Measurements from ENCODE around the gene ASCL3.
"Not testable (repeated sequence)": the region's sequence is repeated elsewhere in the genome, so short reads cannot be mapped to it uniquely, and the experiment has no call there.

ASCL3 gene, protein sequence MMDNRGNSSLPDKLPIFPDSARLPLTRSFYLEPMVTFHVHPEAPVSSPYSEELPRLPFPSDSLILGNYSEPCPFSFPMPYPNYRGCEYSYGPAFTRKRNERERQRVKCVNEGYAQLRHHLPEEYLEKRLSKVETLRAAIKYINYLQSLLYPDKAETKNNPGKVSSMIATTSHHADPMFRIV

DNA sequence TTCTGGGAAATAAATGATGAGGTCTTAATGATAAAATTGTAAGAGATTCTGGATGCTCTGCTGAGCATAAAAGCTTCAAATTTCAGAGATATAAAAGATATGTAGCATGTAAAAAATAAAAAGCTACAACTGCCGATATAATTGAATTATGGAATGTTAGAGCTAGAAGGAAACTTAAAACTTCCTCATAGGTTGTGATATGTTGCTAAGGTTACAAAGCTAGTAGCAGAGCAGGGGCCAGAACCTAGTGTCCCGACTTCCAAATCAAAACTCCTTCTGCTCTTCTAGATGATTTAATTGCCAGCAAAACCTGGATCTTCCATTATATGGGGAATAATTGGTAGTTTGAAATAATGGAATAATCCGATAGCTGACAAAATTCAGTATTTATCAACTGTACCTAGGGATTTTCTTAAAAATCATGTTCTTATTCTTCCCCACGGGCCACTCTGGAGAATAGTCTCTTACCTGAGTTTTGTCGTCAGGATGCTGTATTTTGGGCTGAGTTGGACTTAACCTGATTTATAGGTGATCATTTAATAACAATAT is at the start of gene ASCL3:
Gene ASCL3, minus strand, starts transcription at position 499 of the 549 bp plus-strand sequence. CDS start 4,855 bp downstream, outside the sequence.
- DNase-seq, result no peak

DNA sequence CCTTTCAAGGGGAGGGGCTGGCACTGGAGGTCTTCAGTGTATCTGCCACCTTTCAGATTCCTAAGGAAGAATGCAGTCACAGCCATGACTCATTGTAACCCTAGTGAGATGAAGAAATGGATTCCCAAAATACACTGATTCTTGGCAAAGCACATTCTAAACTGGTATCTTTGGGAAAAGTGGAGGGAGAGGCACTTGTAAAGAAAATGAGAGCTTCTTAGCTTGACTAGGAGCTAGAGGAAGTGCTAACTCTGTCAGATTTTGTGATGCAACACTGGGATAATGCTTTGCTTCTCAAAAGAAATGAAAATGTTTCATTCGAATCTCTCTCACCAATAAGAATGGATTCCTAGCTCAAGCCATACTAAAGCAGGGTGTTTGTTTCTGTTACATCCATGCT is 46.6 kb upstream of the ASCL3 start:
- no peak for DNase-seq

DNA sequence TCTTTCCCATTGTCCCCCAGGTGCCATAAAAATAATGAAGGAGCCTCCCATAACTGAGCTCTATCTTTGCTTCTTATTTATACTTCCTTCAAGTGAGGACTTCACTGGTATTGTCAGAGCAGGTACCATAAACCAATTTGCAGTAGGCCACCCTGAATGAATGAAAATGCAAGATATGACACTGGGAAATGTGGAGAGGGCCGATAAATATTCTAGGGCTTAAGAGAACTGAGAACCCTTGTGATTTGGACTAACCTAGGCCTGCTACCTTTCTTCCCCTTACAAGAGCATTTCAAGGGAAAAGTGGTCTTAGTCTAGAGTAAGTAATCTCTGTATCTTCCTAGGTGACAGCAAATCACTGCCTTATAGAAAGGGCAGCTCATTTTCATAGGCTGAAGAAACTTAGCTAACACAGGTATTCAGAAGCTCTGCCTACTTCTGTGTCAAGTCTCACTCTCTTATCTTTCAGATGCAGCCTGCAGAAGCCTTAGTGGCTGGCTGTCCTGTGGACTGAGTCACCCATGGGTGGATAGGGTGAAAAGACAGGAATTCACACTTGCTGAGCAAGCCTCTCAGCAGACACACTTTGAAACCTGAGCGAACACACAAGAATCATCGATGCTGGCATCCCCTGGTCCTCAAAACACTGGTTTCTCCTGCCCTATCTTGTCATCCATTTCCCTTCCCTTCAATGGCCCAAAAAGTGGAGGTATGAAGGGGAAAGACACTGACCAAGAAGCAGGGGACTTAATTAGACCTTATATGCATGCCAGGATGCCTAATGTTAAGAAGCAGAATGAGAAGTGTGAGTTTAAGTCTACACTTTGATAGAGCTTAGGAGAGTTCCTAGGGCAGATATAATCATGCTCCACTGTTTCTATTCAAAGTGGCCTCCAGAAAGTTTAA is 45.8 kb upstream of the ASCL3 start:
- no peak for DNase-seq

DNA sequence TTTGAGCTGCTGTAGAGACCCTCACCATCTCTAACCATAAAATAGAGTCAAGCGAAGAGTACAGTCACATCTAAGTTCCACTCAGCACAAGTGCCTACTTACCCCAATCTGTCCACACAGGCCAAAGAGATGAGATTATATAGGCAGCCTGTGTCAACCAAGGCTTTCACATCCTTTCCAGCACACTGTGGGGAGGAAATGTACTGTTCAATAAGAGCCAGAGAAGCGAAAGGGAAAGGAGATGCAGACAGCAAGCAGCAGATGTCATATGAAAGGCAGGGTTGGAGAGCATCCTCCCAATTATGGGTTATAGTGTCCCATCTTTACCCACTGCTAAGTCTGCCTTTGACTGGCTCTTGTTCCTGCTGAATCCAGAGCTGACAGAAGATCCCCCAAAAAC is 44.6 kb upstream of the ASCL3 start:
- no peak for DNase-seq

DNA sequence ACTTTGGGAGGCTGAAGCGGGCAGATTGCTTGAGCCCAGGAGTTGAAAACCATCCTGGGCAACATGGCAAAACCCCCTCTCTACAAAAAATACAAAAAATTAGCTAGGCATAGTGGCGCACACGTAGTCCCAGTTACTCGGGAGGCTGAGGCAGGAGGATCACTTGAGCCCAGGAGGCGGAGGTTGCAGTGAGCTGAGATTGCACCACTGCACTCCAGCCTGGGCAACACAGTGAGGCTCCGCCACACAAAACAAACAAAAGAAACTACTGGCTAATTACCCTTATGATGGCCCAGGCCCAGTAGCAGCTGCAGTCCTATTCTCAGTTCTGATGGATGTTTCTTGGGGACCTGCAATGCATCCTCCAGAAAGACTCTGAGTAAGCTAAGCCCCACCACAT is 44.0 kb upstream of the ASCL3 start:
- DNase-seq, result not testable (repeated sequence)

DNA sequence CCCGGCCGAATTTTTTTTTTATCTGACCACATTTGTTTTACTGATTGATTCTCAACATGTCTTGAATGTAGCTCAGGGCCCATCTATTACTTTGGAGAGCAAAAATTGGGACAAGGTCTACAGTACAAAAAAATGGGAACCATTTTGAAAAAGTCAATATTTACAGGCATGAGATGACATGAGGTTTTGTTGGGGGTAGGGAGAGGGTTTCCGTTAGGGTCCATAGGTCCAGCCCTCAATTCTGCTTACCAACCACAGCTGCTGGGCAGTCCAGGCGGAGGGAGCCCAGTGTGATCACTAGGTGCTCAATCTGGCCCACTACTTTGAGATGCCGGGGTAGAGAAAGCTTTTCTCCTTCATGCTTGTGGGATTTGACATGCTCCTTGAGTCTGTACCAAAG is 42.6 kb upstream of the ASCL3 start:
- no peak for DNase-seq

DNA sequence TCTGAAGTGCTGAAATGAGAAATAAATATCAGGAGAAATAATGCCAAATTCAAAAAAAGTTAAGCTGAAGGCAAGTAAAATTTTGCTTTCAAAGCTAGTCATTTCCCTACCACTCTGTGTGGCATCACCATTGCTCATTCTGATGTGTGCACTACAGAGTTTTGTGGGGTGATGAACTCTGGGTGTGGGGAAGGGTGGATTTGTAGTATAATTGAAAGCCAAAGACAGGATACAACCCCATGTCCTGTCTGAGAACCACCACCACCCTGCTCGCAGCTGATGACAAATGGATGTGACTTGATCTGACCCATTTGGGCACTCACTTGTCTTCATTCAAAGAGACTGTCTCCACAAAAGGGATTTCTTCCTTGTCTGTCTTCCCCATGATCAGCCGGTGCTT is 40.7 kb upstream of the ASCL3 start:
- DNase-seq, result no peak

DNA sequence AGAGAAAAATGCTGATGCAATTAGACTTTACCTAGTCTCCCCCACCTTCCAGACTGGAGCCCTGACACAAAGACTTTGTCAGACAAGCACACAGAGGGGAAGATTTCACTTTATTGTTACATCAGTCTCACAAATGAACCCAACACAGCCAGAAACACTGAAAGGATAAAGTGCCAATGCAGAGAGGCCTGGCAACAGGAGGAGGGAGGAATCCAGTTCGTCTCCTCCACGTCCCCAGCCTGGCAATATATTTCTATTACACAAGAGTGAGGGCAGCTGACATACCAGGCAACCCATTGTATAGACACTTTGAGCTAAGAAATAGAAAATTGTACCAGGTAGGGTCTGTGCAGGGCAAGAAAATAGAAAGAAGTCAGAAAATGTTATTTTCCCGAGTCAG is 37.7 kb upstream of the ASCL3 start:
- DNase-seq, result no peak

DNA sequence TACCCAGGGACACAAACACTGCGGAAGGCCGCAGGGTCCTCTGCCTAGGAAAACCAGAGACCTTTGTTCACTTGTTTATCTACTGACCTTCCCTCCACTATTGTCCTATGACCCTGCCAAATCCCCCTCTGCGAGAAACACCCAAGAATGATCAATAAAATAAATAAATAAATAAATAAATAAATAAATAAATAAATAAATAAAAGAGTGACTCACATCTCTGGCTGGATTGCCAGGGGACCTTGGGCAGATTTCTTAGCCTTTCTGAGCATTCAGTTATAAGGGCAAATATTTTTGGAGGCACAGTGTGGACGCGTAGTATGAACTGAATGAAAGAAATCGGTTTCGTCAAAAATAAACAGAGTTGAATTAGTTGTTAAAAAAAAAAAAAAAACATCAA is 36.5 kb upstream of the ASCL3 start:
- DNase-seq, result not testable (repeated sequence)

DNA sequence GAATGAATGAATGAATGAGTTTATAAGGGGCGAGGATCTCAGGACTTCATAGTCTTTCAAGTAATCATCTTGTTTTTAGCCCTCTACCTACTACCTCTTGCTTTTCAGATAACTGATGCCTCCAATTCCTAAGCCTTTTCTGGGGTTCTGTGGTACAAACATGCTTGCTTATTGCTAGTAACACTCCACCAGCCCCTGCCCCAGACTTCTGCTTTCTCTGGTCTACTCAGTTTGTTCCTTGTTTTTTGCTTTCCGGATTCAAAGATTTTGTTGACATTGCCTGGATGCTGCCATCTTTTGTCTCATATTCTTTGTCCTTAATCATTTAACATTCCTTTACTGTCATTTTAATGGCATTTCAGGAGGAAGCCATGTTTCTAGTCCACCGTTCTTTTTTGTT is 30.3 kb upstream of the ASCL3 start:
- no peak for DNase-seq

DNA sequence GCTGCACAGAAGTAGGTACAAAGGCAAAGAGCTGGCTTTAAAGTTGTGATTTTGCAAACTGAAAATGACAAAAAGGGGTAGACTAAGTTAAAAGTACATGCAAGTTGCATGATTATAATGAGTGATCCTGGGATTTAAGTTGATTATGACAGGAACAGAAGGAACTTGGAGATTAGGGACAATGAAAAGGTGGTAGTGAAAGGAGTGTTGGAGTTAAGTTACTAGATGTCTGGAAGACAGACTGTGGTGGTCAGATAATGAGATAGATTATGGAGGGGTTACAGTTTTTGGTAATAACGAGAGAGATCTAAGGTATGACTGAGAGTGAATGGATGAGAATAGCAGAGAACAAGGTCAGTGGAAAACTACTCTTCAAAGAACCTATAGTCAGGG is 29.1 kb upstream of the ASCL3 start:
- DNase-seq, result no peak

DNA sequence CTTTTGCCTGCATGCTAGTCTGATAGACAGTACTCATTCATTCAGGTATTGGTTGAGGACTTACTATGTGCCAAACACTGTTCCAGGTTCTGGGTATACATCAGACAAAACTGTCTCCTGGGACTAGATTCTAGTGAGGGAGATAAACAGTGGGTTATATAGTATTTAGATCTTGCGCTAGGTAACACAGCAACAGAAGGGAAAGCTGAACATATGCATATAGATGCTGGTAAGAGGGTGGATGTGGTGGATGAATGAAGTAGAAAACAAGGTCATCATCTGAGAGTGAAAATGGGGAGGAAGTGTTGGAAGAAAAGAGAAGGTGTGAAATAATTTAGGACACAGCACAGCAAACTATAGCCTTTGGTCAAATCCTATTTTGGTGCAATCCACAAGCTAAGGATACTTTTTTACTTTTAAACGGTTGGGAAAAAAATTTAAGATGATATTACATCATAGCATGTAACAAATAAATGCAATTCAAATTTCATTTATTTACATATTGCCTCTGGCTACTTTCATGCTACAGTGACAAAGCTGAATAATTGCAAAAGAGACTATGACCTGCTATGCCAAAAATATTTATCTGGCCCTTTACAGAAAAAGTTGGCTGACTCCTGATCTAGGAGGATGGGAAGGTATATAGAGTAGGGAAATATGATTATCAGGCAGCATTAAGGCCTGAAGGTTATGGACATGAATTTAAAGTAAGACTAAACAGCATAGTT is 28.5 kb upstream of the ASCL3 start:
- no peak for DNase-seq

DNA sequence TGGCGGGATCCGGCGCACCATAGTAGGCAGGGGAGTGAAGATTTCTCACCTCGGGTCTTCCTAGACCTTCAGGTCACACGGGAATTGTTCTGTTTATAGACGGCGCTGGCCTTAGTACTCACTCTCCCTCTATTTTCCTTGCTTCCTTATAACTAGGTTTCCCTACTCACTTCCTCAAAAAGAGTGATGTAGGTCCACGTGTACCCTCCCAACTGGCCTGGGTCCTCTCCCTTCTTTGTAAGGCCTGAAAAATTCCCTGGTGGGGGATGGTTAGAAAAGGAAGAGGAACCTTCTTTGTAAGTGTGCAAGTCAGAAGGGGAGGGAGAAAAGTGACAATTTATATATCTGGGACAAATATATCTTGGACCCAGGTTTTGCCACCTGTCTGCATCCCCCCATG is 24.4 kb upstream of the ASCL3 start:
- DNase-seq, result no peak

DNA sequence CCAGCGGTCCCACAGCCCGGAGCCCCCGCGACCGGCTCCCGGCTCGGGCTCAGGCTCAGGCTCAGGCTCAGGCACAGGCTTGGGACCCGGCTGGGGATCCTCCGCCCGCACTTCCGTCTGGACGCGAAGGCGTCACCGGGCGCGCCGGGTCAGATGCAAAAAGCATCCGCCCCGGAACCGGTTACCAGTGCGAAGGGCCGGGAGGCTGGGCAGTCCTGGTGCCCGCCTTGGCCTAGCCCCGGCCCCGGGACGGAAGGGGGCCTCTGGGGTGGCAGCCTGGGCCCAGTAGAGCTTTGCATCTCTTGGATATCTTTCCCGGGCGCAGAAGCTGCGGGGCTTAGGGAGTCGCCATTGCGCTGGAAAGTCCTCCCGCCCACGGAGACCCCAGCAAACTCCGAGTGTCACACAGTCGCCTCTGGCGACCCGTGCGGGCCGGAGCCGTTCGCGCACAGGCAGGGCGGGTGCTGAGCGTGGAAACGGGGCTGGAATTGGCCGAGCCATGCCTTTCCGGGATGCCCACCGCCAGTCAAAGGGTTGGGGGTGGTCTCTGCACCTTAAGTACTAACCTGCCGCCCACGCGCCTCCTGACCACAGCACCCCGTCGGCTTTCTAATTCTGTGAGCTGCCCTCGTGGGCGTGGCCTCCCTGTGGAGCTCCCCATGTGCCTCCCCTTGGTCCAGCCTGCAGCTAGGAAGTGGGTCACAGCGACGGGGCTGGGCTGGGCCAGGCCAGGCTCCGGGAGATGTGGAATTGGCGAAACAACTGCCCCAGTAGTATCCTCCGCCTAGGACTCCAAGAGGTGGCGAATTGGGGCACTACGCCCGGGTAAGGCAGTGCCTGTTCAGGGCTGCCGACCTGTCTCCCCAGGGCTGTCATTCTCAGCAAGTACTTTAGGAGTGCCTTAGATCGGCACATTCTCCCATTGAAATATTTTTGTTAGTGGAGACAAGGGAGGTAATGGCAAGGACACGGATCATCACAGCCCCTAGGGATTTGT is 21.8 kb upstream of the ASCL3 start, which contains the start of gene TMEM9B:
Gene TMEM9B, minus strand, starts transcription at position 119 of the 997 bp plus-strand sequence. CDS start 129 bp downstream, outside the sequence.
- DNase-seq, result peak; percentile 86

DNA sequence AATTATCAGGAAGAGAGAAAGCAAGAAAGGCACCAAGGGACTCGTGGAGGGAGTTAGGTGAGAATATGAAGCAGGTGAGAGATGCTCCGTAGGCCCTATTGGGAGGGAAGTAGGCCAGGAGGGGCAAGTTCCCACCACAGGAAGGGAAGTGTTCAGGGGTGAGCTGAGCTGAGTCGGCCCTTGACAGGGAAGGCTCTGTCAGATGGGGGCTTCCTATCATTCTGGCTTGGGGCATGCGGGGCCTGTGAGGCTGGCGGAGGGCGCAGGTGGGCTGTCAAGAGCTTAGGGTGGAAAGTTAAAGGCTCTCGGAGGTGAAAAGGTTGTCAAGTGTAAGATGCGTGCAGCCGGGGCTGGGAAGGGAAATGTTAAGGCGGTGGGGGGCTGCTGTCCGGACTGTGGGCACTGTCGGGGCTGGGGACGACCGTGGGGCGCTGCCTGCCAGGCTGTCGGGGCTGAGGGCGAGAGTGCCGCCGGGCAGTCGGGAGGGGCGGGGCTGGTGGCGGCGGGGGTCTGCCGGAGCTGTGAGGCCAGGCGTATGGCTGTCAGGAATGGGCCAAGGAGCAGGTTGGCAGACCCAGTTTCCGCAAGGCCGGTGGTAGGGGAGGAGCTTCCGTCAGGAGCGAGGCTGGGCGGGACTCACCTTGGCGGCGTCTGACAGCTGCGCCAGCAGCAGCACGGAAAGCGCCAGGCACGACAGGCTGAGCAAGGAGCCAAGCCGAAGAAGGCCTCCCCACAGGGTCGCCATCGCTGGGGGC is 20.9 kb upstream of the ASCL3 start:
- peak; percentile 80 for DNase-seq

DNA sequence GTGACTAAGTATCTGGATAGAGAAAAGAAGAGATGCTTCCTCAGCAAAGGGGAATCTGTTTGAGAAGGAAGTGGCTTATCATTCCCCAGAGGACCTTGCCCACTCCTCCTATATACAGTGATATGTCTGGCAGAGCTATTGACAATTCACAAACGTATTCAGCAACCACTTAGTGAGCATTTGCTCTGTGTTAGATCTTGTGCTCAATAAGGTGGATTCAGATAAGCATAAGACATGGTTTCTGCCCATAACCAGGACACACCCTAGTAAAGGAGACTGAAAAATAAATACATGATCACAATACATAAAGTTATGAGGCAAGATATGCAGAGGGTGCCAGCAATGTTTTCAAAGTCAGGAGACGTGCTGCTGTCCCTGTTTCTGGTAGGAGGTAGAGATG is 20.0 kb upstream of the ASCL3 start:
- DNase-seq, result no peak

DNA sequence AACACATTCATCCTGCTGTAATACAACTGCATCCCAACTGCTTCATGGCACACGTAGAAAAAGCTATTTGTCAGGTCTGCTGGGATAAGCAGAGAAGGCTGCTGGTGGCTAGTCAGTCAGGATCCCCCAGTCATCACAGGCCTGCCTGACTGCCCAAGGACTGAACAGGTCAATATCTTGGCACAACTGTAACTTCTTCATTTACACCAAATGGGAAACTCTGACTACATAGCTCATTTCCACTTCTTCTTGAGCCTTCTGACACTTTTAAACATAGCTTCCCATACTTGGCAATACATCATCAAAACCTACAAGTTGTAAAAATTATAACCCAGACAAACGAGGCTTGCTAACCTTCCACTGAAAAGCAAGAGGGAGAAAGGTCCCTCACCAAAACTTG is 18.6 kb upstream of the ASCL3 start:
- DNase-seq, result no peak

DNA sequence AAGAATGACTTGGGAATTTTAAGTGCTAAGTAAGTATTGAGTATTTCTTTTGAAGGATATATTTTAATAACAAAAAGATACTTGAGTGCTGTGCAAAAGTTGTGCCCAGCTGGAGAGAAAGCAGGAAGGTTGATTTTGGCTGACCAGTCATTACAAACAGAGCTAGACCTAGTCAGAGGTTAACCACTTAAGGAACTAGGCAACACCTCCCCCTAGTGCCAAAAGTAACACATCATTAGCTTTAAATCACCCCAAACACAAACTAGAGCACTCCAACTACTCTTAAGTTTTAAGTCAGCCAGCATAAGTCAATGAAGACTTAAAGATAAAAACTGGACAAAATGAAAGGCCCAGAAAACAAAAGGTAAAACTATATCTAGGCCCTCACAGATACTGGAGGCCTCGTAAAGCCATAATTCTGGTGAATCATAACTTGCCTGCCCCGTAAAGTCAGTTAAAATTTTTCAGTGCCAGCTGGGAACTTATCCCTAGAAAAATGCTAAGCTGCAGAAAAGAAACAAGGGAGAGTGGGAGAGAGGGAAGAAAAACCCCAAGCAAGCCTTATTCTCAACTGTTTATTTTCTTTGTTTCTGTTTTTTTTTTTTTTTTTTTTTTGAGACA is 16.8 kb upstream of the ASCL3 start:
- DNase-seq, result peak; percentile 77

DNA sequence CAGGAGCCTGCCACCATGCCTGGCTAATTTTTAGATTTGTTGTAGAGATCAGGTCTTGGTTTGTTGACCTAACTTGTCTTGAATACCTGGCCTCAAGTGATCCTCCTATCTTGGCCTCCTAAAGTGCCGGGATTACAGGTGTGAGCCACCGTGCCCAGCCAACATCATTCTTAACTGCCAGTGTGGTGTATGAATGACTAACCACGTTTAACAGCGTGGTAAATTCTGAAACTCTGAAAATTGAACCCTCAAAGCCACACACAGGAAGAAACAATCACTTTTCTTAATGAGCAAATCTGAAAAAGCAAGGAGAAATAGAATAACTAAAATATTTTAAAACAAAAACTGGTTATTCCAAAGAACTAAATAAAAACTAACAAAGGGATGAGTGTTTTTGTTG is 14.0 kb upstream of the ASCL3 start:
- DNase-seq, result no peak

DNA sequence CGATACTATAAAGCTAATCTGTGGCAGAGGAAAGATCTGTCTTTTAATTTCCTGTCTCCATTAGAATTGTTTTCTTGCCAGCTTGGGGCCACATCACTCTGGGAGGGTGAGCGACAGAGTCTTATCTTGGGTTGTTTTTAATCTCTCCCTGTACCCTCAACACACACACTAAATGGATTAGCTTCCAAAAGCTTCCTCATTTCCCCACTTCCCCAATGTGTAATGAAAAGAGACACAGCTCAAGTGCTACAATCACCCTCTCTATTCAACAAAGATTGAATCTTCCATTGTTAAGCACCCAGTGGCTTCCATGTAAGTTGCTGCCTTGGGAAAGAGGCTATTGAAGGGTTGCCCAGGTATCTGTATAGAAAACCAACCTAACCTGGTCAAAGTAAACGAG is 6.1 kb upstream of the ASCL3 start:
- no peak for DNase-seq

Measured in DMS79 treated with DMSO at 0.1 percent for 48 hours (cell line).